HuH-7.5 (cell line): Measurements from ENCODE around the gene SLBP.

ENCODE experiments used
- DNase-seq: peaks from one replicate; pipeline ENCODE4 v3.0.0; 2011; ENCODE audit warnings: low spot score

The SLBP gene

GRCh38 chr4:1748465-1748995, 36.4 kb upstream of the SLBP start:
- DNase-seq = peak; percentile 99

DNA sequence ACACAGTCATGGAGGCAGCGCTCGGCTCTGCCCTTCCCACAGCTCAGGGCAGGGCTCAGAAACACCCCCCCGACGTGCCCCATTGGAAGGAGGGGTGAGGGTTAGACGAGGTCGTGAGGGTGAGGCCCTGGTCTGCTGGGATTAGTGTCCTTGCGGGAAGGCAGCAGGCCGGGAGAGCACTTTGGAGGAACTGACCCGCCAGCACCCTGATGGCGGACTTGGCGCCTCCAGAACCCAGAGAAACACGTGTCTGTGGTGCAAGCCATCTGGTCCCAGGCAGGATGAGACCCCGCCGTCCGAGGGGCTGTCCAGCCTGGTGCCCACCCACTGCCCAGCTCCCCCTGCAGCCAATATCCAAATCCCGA, 35.5 kb upstream of the SLBP start:
- DNase-seq = no peak

DNA sequence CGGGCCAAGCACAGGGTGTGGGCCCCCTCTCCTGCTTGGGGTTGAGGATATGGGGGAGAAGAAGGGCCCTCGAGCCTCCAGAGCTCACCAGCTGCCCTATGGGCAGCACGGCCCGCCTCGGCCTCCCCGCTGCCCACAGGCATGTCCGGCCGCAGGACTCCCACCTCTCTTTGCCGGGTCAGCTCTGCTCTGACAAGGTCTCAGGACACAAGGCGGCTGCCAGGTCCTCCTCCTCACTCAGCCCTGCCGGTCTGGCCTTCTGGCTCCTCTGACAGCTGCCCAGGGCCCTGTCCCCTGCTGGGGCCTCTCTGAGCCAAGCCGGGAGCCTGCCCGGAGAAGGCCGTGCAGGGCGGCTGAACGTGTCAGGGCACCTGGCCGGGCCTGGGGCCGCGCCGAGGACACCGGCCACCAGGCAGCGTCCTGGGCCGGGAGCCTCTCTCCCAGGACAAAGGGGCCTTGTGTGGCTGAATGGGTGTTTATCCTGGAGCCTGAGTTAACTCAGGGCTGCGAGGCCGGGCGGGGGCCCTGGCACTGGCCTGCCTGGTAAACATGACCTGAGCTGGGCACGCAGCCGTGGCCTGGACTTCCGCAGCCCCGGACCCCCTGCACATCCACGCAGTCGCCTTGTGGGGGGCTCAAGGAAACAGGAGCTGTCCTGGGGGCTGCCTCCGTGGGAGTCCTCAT, 34.9 kb upstream of the SLBP start:
- DNase-seq = peak; percentile 85

GRCh38 chr4:1746265-1746691, 34.2 kb upstream of the SLBP start:
- peak; percentile 97 for DNase-seq

DNA sequence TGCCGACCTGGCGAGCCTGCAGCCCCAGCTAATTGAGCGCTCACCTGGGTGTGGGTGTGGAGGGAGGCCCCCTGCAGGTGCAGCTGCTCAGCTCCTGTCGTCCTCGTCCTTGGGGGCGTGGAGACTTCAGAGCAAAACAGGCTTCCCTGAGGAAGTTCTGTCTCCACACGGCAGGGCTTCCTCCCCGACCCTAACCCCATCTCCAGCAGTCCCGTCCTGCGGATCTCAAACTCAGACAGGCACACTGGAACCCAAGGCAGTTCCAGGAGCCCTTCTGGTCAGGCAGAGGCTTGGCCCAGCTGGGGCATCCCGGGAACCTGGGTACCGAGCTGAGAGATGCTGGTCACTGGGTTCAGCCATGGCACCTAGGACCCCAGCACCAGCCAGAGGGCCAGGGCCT, 33.6 kb upstream of the SLBP start:
- DNase-seq = no peak

DNA sequence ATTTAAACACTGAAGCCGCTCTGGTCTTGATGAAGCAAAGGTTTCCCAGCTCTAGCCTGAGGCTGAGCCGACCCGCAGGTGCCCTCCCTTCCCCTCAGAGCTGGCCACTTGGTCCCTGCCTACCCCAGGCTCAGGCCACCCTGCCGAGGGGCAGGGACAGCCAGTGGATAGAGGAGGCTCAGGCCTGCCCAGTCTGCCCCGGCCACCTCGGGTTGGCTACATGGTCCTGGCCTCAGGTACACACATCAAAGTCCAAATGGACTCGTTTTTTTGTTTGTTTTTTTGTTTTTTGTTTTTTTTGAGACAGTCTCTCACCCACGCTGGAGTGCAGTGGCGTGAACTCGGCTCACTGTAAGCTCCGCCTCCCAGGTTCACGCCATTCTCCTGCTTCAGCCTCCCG, 33.0 kb upstream of the SLBP start:
- no peak for DNase-seq

GRCh38 chr4:1744552-1744951, 32.4 kb upstream of the SLBP start:
- no peak for DNase-seq

- no peak for DNase-seq
Measured at GRCh38 chr4:1743975-1744374, 31.9 kb upstream of the SLBP start.

DNA sequence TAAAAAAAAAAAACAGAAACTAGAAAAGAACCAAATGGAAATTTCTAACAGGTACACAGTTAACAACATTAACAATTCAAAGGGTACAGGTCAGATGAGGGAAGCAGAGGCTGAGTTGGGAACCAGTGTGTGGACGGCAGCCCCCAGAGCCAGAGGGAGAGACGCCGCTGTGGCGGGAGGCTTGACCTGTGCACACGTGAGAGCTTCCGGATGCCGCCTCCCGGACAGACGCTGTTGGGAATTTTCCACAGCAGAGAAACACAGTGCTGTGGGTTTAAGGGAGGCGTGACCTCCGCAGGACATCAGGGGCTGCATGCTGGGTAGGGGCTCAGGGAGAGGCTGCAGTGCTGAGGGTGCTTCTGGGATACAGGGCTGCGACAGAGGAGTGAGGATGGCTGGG, 31.4 kb upstream of the SLBP start:
- no peak for DNase-seq

DNA sequence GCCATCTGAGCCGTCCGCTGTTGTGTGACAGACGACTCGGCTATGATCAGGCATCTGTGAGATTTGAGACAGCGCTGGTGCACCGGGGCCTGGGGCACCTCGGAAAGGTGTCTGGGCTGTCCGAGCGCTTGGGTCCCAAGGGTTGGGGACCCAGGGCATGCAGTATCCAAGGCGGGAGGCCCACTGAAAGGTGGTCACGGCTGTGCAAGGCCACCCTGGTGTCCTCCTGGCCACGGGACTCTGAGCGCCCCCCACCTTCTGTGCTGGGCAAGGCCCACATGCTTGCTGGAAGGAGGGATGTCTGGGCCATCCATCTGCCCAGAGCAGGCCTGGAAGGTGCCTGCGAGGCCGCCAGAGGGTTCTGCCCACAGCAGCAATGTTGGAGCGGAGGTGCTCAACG, 29.1 kb upstream of the SLBP start:
- DNase-seq = no peak

- no peak for DNase-seq
Measured at GRCh38 chr4:1740021-1740545, 28.0 kb upstream of the SLBP start.

DNA sequence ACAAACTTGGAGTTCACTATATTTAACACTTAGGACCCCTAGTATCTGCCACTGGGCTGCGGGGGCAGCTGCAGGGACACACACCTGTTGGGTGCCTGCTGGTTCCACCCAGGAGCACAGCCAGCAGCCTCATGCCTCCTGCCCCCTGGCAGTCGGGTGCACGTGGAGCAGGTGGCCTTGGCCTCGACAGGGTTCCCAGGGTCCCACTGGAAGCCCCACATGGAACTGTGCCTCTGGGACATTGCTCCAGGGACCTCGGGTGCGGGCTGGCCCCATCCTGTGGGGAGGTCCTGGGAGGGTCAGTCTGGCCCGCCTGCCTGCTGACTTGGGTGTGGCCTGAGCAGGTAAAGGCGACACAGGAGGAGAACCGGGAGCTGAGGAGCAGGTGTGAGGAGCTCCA, 27.2 kb upstream of the SLBP start:
- no peak for DNase-seq

DNA sequence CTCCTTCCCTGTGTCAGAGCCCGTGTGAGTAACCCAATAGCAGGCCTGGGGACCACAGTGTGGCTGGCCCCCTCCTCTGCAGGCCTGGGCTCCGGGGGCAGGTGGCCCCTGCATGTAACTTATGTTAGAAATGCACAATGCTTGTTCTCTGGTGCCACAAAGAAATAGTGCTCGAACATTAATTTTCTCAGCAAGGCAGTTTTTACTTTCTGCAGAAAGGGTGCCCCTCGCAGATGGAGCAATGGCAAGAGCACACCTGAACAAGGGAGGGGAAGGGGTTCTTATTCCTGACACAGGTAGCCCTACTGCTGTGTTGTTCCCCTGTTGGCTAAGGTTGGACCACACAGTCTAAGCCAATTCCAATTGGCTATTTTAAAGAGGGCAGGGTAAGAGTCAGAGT, 26.3 kb upstream of the SLBP start:
- DNase-seq = no peak

DNA sequence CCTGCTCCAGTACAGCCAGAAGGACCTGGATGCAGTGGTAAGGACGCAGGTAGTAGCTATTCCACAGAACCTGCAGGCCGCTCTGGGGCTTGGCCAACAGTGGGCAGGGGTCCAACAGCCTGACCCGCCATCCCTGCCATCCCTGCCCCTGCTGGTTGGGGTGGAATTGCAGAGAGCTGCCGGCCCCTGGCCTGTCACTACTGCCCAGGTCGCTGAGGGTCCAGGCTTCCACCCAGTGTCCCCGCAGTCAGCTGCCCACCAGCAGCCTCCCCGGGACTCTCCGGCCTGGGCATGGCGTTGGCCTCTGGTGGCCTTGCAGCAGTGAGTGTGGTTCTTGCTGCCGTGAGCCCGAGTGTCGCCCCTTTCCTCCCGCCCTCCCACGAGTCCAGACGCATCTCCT, 25.5 kb upstream of the SLBP start:
- no peak for DNase-seq

DNA sequence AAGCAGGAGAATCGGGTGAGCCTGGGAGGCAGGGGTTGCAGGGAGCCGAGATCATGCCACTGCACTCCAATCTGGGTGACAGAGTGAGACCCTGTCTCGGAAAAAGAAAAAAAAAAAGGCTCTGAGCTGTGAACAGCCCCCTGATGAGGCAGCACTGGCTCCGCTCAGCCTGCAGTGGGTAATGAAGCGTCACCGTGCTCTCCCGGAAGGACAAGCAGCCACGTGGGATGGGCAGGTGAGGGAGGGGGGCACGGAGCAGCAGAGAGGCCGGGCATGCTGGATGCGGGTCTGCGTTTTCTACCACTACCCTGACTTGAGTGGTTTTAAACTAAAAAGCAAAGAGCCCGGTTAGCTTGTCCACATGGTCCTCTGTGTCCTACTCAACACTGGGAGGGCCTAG, 24.7 kb upstream of the SLBP start:
- no peak for DNase-seq

GRCh38 chr4:1735215-1735614, 23.1 kb upstream of the SLBP start:
- no peak for DNase-seq

DNA sequence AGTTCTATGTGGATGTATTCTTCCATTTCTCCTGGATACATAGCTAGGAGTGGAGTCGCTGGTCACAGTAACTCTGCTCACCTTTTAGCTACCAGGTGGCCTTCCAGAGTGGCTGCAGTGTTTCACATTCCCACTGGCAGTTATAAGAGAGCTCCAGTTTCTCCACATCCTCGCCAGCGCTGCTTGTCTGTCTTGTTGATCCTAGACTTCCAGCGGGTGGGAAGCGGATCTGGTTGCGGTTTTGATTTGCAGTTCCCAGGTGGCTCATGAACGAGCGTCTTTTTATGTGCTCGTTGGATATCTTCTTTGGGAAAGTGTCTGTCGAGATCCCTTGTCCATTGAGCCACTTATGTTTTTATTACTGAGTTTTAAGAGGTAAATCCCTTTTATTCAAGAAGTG, 20.8 kb upstream of the SLBP start:
- DNase-seq = no peak

GRCh38 chr4:1731180-1731579, 19.1 kb upstream of the SLBP start:
- DNase-seq = no peak

DNA sequence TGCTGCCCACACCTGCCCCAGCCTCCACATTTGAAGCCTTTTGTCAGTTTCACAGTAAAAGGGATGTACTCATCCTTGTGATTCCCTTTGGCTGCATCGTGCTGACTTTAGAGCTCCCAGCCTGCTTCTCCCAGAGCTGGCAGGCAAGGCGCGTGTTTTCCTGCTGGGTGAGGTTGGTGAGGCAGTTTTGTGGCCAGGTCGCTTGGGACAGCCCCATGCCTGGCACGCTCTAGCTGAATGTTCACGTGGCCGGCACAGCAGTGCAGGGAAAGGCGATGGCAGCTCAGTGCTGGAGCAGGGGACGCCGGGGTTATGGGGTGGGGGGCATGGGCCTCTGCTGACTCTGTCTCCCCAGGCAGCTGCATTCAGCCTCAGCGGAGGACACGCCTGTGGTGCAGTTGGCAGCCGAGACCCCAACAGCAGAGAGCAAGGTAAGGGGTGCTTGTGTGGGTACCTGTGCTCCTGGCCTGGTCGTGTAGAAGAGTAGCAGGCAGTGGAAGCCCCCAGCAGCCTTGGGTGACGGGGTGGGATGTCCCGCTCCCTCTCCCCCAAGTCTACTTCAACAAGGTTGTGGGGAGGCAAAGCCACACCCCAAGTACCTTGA, 18.5 kb upstream of the SLBP start:
- DNase-seq = no peak

DNA sequence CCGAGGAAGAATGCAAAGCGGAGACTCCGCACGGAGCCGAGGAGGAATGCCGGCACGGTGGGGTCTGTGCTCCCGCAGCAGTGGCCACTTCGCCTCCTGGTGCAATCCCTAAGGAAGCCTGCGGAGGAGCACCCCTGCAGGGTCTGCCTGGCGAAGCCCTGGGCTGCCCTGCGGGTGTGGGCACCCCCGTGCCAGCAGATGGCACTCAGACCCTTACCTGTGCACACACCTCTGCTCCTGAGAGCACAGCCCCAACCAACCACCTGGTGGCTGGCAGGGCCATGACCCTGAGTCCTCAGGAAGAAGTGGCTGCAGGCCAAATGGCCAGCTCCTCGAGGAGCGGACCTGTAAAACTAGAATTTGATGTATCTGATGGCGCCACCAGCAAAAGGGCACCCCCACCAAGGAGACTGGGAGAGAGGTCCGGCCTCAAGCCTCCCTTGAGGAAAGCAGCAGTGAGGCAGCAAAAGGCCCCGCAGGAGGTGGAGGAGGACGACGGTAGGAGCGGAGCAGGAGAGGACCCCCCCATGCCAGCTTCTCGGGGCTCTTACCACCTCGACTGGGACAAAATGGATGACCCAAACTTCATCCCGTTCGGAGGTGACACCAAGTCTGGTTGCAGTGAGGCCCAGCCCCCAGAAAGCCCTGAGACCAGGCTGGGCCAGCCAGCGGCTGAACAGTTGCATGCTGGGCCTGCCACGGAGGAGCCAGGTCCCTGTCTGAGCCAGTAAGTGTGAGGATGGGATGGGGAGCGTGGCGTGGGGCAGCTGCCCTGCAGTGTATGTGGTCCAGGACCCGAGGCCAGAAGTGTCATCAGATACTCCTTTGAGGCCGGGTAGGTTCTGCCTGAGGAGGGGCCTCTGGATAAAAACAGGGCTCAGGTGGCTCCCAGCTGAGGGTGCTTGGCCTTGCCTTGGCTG, 16.2 kb upstream of the SLBP start:
- no peak for DNase-seq

DNA sequence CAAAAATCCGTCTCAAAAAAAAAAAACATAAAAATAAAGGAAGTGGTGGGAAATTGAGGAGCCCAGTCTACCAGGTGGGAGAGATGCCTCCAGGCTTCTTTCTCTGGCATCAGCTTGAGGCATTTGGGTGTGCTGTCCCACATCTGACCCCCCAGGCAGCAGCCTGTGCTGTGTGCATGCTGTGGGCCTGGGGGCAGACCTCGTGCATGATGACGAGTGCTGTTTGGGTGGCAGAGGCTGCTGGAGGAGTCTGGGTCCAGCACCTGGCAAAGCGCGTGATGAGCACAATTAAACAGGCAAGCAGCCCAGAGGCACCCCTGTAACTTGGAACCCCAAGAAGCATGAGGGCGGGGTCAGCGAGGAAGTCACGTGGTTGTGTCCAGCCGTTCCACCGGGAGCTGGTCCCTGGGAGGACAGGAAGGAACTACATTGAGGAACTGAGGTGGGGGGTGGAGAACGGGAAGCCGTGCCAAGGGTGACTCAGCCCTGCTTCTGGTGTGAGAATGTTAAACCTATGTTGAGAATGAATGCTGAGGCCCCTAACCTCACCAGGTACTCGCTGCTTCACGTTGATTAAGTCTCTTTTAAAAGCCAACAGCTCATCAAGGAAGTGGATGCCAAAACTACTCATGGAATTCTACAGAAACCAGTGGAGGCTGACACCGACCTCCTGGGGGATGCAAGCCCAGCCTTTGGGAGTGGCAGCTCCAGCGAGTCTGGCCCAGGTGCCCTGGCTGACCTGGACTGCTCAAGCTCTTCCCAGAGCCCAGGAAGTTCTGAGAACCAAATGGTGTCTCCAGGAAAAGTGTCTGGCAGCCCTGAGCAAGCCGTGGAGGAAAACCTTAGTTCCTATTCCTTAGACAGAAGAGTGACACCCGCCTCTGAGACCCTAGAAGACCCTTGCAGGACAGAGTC, 15.3 kb upstream of the SLBP start:
- no peak for DNase-seq
